Heart right ventricle (tissue), 16 donors: Measurements from ENCODE around the gene CDC42SE2. TPM values are rescaled to one million over a fixed set of nuclear protein-coding genes. Genes with fewer than 3 reads are reported as not detected.

Source experiments
- ATAC-seq, 8 donors: fragments of 200-7000 bp; cut with Tn5 transposase; one replicate each; pipeline ENCODE4 v1.9.1; 2020; ENCODE audit warnings: mild to moderate bottlenecking in 8 of 8, moderate library complexity in 8 of 8, moderate number of reproducible peaks in 1 of 8
- DNase-seq, 2 donors: peaks; one replicate each; pipeline ENCODE4 v3.0.0-alpha.2; 2020
- H3K27ac ChIP-seq, 10 donors: fragments of 200-600 bp; sonication (generic) in 2 of 10; one replicate each; pipeline versions ENCODE4 v1.5.0 to v1.8.0; 2020 to 2022; ENCODE audit warnings: mild to moderate bottlenecking in 3 of 10
- H3K27me3 ChIP-seq, 7 donors: fragments of 200-600 bp; one replicate each; pipeline ENCODE4 v1.8.0; 2021 to 2022; ENCODE audit warnings: mild to moderate bottlenecking in 2 of 7
- H3K36me3 ChIP-seq, 9 donors: fragments of 200-600 bp; sonication (generic) in 1 of 9; one replicate each; pipeline versions ENCODE4 v1.5.0 to v1.8.0; 2020 to 2022; ENCODE audit warnings: mild to moderate bottlenecking in 2 of 9
- H3K4me1 ChIP-seq, 9 donors: fragments of 200-600 bp; sonication (generic) in 1 of 9; one replicate each; pipeline versions ENCODE4 v1.5.0 to v1.8.0; 2020 to 2022; ENCODE audit warnings: mild to moderate bottlenecking in 4 of 9
- H3K4me3 ChIP-seq, 10 donors: fragments of 200-600 bp; sonication (generic) in 2 of 10; one replicate each; pipeline versions ENCODE4 v1.5.0 to v1.8.0; 2020 to 2022; ENCODE audit warnings: mild to moderate bottlenecking in 7 of 10, moderate library complexity in 2 of 10
- H3K9me3 ChIP-seq, 11 donors: fragments of 200-600 bp in 10 of 11; sonication (generic) in 2 of 11; one replicate each; pipeline versions ENCODE4 v1.5.0 to v1.8.0; 2013 to 2022; ENCODE audit warnings: mild to moderate bottlenecking in 2 of 11, control low read depth in 1 of 11, moderate library complexity in 1 of 11
- WGBS, 2 donors: extraction: QIAGEN DNeasy Blood & Tissue Kit; methylation state at CpG; one replicate each; pipeline ENCODE4 v1.1.7; 2013; ENCODE audit warnings: inconsistent platforms in 1 of 2; 5-methylcytosine and 5-hydroxymethylcytosine counted together
- intact Hi-C, 10 donors: fragments of 100-400 bp; cut with DNase I; formaldehyde crosslinking; loops; one replicate each; pipeline versions ENCODE4 v1.11.1 to v1.14.2; 2022
- polyA plus RNA-seq, 2 donors: library from polyadenylated mRNA; stranded (reverse); fragments of 200-250 nt; gene quantifications; one replicate each; pipeline ENCODE4 v1.2.3, GENCODE V29; 2013
- total RNA-seq, 10 donors: library from RNA; stranded (reverse); fragmentation: NEBNext Ultra II Directional in 3 of 10; extraction: Animal tissue kit (Norgen Biotek cat#: 25700) in 3 of 10; gene quantifications; one replicate each; pipeline versions ENCODE4 v1.2.1 to v1.2.4, GENCODE V29; 2021 to 2023
- TF ChIP-seq, protein P1 (sequence below), 9 donors: fragments of 200-600 bp; sonication (generic) in 2 of 9; IDR thresholded peaks; one replicate each; pipeline versions ENCODE4 v1.5.0 to v1.8.0; 2021 to 2022; ENCODE audit warnings: antibody characterized with exemption in 9 of 9, mild to moderate bottlenecking in 5 of 9, moderate library complexity in 1 of 9
- donor health status: Arrhythmogenic right ventricular cardiomyopathy.
- donor health status: ischemic (EF 13 %, LVEDD 7.1; RV severe dilation, severe dysfunction).
- donor health status: healthy with polysubstance abuse.
- donor health status: DM: no; HTN: yes; CAD: no.
- donor health status: DM: no; HTN: no; CAD: no.
- donor health status: ischemic (EF 25% LVEDD 6.9; RV normal size, moderate dysfunction).
- donor health status: ischemic (EF 25% LVEDD 5.7; RV mildly dilated, moderate dysfunction).
- donor health status: healthy.
- donor health status: DM: yes; HTN: yes; CAD: no.
- donor health status: Ischemic cardiomyopathy.
- donor health status: ischemic (EF 35%, LVEDD 5.7; RV mildly dilated, moderate dysfunction).
- donor health status: nonischemic (EF 11% LVEDD 7.7; RV severe dilation, severe dysfunction).
- donor health status: DM: yes; HTN: yes; CAD: no.
- donor health status: PGD.
- donor health status: ischemic (EF 29% LVEDD 5.4; RV normal size, mild dysfunction).
- donor health status: nonischemic (EF 23%, LVEDD 6.1; RV moderate dilation, normal function).

CDC42SE2 gene
- total and polyA plus RNA-seq, 12 donors: 5.4 to 25.8 (median 11.1) TPM

DNA sequence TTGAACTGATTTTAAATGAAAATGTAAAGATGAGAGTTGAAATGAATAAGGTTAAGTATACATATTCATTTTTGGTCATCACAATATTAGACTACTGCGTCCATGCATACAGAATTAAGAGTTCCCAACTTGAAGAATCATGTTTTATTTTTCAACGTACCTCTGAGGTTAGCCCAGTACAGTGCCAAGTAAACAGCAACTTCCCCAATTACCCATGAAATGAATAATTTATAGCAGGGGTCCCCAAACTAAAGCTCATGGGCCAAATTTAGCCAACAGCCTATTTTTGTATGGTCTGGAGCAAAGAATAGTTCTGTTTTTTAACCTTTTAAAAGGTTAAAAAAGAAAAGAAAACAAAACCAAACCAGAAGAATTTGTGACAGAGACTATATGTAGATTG, 167.9 kb downstream of the CDC42SE2 start:
- intact Hi-C loops: no loop called here
- 67 to 91% methylated on average over 2 of the region's 2 CpGs for WGBS, 2 donors

GRCh38 chr5:131433109-131433508, 169.3 kb downstream of the CDC42SE2 start:
- DNase-seq: no peak
- Histone ChIP-seq H3K4me1 (peaks cover 0 to 13% (median 0%) of the 10 kb centered on the region in 9 donors), H3K36me3 (peaks cover 0 to 98% (median 13%) of the 10 kb centered on the region in 9 donors), H3K27ac (no peak overlapping the region), H3K27me3 (no peaks in the 10 kb centered on the region), H3K9me3 (no peaks in the 10 kb centered on the region), H3K4me3 (no peak overlapping the region)
- 98 to 100% methylated on average over 1 of the region's 1 CpG for WGBS, 2 donors
- no peak for ATAC-seq
- TF ChIP-seq, protein P1, sequence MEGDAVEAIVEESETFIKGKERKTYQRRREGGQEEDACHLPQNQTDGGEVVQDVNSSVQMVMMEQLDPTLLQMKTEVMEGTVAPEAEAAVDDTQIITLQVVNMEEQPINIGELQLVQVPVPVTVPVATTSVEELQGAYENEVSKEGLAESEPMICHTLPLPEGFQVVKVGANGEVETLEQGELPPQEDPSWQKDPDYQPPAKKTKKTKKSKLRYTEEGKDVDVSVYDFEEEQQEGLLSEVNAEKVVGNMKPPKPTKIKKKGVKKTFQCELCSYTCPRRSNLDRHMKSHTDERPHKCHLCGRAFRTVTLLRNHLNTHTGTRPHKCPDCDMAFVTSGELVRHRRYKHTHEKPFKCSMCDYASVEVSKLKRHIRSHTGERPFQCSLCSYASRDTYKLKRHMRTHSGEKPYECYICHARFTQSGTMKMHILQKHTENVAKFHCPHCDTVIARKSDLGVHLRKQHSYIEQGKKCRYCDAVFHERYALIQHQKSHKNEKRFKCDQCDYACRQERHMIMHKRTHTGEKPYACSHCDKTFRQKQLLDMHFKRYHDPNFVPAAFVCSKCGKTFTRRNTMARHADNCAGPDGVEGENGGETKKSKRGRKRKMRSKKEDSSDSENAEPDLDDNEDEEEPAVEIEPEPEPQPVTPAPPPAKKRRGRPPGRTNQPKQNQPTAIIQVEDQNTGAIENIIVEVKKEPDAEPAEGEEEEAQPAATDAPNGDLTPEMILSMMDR (IDR thresholded peaks at IDR 0.05): no peak
- intact Hi-C loops: no loop called here

More for the DNA sequence above, 167.9 kb downstream of the CDC42SE2 start:
- DNase-seq (no peak), ATAC-seq (no peak)
- Histone ChIP-seq H3K27me3 (no peaks in the 10 kb centered on the region), H3K4me1 (peaks cover 0 to 10% (median 0%) of the 10 kb centered on the region in 9 donors), H3K9me3 (no peaks in the 10 kb centered on the region), H3K27ac (no peak overlapping the region), H3K36me3 (peaks cover 0 to 98% (median 14%) of the 10 kb centered on the region in 9 donors), H3K4me3 (no peak overlapping the region)
- TF ChIP-seq, protein P1 (IDR thresholded peaks at IDR 0.05): no peak

DNA sequence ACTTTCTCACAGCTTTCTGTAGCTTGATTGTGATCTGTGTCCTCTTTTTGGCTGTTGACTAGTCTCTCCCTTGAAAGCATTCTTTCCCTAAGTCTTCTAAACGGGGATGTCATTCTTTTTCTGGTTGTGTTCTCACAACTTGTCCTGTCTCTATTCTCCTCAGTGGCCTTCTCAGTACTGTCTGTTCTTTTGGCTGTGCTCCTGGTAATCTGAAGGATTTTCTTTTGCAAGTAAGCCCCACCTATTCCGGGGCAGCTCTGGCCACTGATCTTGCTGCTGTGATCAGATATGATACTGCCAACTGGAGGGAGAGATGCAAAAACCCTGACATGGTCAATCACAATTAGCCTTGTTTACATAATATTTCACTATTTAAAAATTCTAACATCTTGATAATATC, 172.2 kb downstream of the CDC42SE2 start:
- 52 to 62% methylated on average over 2 of the region's 2 CpGs for WGBS, 2 donors
- Histone ChIP-seq H3K9me3 (no peaks in the 10 kb centered on the region), H3K4me1 (peaks cover 0 to 13% (median 0%) of the 10 kb centered on the region in 9 donors), H3K27me3 (no peaks in the 10 kb centered on the region), H3K36me3 (peaks cover 0 to 98% (median 26%) of the 10 kb centered on the region in 9 donors), H3K27ac (no peak overlapping the region), H3K4me3 (no peak overlapping the region)
- intact Hi-C loops: no loop called here
- DNase-seq (no peak), ATAC-seq (peak in 1 of 8 donors; percentile 73)
- TF ChIP-seq, protein P1 (IDR thresholded peaks at IDR 0.05): no peak

DNA sequence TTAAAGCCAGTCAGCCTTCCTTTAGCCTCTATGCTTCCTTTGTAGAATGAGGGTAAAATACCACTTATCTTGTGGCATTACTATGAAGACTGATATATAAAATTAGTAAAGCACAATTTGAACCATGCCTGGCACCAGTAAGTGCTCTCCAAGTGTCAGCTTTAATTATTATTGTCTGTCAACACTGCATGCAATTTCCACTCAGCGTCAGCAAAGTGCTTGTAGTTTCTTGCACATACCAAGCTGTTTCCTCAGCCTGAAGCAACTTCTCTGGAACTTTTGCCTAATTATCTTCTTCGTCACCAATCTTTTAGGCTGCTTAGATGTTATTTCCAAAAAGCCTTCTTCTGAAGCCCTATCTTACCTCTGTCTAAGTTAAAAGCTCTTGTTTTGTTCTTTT, 177.3 kb downstream of the CDC42SE2 start:
- DNase-seq (no peak), ATAC-seq (peak in 4 of 8 donors; percentile 55 to 77 (median 68))
- H3K4me3 ChIP-seq: no peak overlapping the region
- TF ChIP-seq, protein P1 (IDR thresholded peaks at IDR 0.05): no peak
- WGBS, 2 donors: 49 to 55% methylated on average over 2 of the region's 2 CpGs
- no peaks in the 10 kb centered on the region for H3K9me3 ChIP-seq
- intact Hi-C loops: no loop called here
- peaks cover 0 to 99% (median 28%) of the 10 kb centered on the region in 9 donors for H3K36me3 ChIP-seq
- H3K27ac ChIP-seq: no peak overlapping the region
- H3K4me1 ChIP-seq: peaks cover 0 to 9% (median 0%) of the 10 kb centered on the region in 9 donors
- H3K27me3 ChIP-seq: no peaks in the 10 kb centered on the region

Other genes starting within 250 kb of the CDC42SE2 start
- gene HINT1, start 98.8 kb upstream of the CDC42SE2 start, total RNA-seq: 100 to 1,000 TPM; 113 to 190 (median 130) TPM
- gene HINT1, start 98.8 kb upstream of the CDC42SE2 start, polyA plus RNA-seq: 100 to 1,000 TPM in 1 of 2 donors, 10 to 100 TPM in 1; 53.8 to 279 TPM
- 10 to 100 TPM; 16.5 to 31.5 (median 24.5) TPM for gene LYRM7, start 93.1 kb upstream of the CDC42SE2 start, total RNA-seq
- gene LYRM7, start 93.1 kb upstream of the CDC42SE2 start, polyA plus RNA-seq: 10 to 100 TPM in 1 of 2 donors, 1 to 10 TPM in 1; 5.3 to 13.5 TPM